ENCODE data around the gene WDR36.

DNA sequence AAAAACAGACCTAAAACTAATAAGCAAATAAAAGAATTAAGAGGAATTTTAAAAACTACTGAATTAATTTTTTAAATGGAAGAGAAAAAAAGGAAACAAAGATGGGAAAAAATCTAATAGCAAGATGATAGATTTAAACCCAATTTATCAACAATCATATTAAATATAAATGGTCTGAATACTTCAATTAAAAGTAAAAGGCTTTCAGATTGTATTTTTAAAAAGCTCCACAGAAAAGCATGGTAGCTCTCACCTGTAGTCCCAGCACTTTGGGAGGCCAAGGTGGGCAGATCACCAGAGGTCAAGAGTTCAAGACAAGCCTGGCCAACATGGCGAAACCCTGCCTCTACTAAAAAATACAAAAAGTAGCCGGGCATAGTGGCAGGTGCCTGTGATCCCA is 32.0 kb upstream of the WDR36 start:
- TF ChIP-seq, protein P1, sequence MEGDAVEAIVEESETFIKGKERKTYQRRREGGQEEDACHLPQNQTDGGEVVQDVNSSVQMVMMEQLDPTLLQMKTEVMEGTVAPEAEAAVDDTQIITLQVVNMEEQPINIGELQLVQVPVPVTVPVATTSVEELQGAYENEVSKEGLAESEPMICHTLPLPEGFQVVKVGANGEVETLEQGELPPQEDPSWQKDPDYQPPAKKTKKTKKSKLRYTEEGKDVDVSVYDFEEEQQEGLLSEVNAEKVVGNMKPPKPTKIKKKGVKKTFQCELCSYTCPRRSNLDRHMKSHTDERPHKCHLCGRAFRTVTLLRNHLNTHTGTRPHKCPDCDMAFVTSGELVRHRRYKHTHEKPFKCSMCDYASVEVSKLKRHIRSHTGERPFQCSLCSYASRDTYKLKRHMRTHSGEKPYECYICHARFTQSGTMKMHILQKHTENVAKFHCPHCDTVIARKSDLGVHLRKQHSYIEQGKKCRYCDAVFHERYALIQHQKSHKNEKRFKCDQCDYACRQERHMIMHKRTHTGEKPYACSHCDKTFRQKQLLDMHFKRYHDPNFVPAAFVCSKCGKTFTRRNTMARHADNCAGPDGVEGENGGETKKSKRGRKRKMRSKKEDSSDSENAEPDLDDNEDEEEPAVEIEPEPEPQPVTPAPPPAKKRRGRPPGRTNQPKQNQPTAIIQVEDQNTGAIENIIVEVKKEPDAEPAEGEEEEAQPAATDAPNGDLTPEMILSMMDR (IDR thresholded peaks at IDR 0.05) = no peak
- no peak for TF ChIP-seq POLR2A (IDR thresholded peaks at IDR 0.05)
